T47D (cell line): ENCODE data around the gene MUC7.
"Not testable (repeated sequence)": the region's sequence is repeated elsewhere in the genome, so short reads cannot be mapped to it uniquely, and the experiment has no call there.

ENCODE experiments used
- DNase-seq, 2 experiments: peaks; one replicate each; pipeline versions ENCODE4 v3.0.0 to v3.0.0-alpha.2; 2011 to 2012; ENCODE audit warnings: low read depth in 1 of 2, low spot score in 1 of 2
- JUND ChIP-seq: IDR thresholded peaks from 2 replicates; pipeline ENCODE4 v1.6.1; 2012; ENCODE audit warnings: low read depth
- in situ Hi-C: cut with HindIII; loops from 2 replicates; pipeline ENCODE4 v1.10.0; 2016; ENCODE audit warnings: low sequenced_read_pairs, low pct_unique_long_range_greater_than_20kb

The MUC7 gene

DNA sequence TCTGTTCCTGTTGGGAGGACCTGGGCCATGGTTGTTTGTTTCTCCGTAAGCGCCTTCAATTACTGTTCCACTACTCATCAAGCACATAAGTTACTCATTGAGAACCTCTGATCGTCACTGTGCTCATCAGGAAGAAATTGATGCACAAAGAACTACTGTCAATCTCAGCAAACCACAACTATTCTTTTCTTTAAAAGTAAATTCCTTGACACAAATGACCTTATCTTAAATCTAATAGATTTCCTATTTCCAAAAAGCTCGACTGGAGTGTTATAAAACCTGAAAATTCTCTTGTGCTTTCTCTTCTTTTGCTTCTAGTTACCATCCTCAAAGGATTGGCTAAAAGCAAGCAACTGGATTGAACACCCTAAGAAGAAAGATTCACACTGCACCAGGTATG, at the start of gene MUC7:
TSS of gene MUC7 (plus strand) at position 301 of the 400 bp plus-strand sequence. CDS start 1,825 bp downstream, outside the sequence.
- no peak for TF ChIP-seq JUND
- DNase-seq = no peak
- in situ Hi-C loops = no loop called here

DNA sequence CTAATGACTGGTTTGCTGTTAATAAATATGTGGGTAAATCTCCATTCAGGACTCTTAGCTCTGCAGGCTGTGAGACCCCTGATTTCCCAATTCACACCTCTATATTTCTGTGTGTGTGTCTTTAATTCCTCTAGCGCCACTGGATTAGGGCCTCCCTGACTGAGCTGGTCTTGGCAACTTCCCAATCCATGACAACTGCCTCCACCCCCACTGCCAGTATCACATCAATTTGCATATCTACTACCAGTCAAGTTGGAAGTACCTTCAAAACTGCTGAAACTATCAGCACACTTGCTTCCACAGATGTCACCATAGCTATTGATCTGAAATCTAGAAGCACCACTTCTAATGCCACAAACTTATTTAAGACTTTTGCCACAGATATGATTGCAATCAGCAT, 46.7 kb upstream of the MUC7 start:
- no peak for TF ChIP-seq JUND
- in situ Hi-C loops = no loop called here
- no peak for DNase-seq

DNA sequence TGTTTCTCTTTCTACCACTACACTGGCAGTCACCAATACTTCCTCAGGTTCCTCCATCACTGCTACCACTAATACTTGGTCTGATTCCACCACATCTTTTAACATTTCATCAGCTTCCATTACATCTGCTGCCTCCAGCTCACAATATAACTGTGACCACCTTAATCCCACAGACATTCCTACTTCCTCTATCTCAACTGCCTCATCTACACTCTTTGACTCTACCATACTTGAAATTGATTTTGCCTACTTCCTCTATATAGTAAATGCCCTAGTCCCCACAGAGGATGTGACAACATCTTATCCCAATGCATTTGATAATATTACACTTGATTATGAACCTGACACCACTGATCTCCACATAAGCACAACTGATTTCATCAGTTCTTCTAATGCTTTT, 45.2 kb upstream of the MUC7 start:
- no peak for TF ChIP-seq JUND
- in situ Hi-C loops = no loop called here
- no peak for DNase-seq

GRCh38 chr4:70437197-70437596, 34.8 kb upstream of the MUC7 start:
- TF ChIP-seq JUND = no peak
- peak in 1 of 2 experiments; percentile 27 for DNase-seq
- in situ Hi-C loops = no loop called here

GRCh38 chr4:70442474-70442873, 29.5 kb upstream of the MUC7 start:
- in situ Hi-C loops = no loop called here
- DNase-seq = no peak
- TF ChIP-seq JUND = no peak

DNA sequence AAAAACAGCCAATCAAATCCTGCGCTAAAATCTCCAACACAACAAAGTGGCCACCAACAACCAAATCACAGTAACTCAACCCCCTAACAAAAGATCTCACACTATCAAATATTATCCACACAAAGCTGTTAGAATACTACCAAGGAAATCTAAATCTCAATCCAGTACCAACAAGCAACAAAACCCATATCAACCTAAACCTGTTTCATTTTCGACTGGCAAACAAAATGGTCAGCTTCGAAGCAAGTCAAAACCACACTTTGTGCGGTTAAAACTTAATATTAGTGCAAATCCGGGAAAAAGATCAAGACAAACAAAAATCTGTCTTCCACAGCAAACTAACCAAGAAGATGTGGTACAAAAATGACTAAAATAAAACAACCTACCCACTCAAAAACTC, 28.7 kb upstream of the MUC7 start:
- TF ChIP-seq JUND = no peak
- in situ Hi-C loops = no loop called here

DNA sequence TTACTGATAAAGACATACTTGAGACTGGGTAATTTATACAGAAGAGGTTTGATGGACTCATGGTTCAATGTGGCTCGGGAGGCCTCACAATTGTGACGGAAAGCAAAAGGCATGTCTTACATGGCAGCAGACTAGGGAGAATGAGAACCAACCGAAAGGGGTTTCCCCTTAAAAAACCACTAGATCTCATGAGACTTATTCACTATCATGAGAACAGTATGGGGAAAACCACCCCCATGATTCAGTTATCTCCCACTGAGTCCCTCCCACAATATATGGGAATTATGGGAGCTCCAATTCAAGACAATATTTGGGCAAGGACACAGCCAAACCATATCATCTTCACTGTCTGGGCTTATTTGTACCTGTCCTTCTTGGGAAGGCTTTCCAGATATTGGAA, 22.8 kb upstream of the MUC7 start:
- DNase-seq = no peak
- no peak for TF ChIP-seq JUND
- in situ Hi-C loops = no loop called here

More for the DNA sequence above, 28.7 kb upstream of the MUC7 start:
- no peak for DNase-seq

DNA sequence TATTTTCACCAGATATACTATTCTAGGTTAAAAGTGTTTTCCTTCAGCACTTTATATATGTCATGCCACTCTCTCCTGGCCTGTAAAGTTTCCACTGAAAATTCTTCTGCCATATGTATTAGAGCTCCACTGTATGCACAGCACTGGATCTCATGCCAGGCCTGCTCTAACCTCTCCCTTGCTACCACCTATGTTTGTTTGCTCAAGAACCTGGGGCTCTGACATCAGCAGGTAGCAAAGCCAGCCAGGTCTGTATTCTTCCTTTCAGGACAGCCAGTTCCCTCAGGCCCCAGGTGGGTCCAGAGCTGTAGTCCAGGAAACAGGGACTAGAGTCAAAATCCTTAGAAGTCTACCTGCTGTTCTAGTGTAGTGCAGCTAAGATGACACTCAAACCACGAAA, 19.1 kb upstream of the MUC7 start:
- in situ Hi-C loops = no loop called here
- peak in 1 of 2 experiments; percentile 36 for DNase-seq
- no peak for TF ChIP-seq JUND

GRCh38 chr4:70463335-70463734, 8.7 kb upstream of the MUC7 start:
- no peak for DNase-seq
- TF ChIP-seq JUND = no peak
- in situ Hi-C loops = no loop called here

DNA sequence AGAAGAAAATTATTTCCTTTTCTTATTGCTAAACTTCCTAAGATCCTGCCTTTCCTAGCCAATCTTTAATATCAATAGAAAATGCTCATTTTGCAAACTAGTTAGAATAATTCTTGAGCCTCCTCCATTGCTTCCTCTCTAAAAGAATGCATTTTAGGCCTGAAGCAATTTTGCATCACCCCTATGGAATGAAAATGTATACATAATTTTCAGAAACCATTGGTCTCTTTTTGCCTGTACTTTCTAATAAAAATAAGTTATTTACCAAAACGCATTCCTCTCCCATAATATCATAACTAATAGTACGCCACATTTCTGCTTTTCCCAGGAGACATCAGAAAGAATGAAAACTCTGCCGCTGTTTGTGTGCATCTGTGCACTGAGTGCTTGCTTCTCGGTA, 1.7 kb downstream of the MUC7 start:
- in situ Hi-C loops = no loop called here
- DNase-seq = no peak

DNA sequence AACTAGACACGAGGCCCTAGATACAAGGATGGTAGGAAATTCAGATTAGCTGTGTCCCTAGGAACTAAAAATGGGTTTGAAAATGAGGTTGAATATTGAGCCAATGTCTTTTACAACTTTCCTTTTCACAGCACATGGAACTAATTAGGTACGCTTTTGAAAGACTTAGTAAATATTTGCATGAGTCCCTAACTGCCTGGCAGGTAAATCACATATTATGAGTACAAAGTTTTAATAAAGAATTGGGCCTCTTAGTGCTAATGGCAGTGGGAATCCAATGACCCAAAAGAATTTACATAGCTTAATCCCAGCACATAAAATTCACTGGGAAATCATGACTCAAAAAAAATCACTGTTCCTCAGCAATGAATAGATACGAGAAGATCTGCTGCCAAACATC, 16.8 kb downstream of the MUC7 start:
- in situ Hi-C loops = no loop called here
- TF ChIP-seq JUND = no peak
- no peak for DNase-seq

More for the DNA sequence above, 1.7 kb downstream of the MUC7 start:
- no peak for TF ChIP-seq JUND

DNA sequence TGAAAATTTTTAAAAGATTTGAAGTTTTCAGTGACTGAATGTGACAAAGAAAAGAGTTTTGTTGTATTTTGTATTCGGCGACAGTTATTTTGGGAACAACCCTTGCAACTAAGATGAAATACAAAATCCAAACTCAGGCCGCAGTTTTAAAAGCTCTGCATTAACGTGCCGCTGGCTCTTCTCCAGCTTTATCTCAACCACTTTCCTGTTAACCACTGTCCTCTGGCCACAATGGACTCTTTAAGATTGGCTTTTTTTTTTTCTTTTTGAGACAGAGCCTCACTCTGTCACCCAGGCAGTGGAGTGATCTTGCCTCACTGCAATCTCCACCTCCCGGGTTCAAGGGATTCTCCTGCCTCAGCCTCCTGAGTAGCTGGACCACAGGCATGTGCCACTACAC, 24.2 kb downstream of the MUC7 start:
- TF ChIP-seq JUND = no peak
- no peak for DNase-seq
- in situ Hi-C loops = no loop called here

GRCh38 chr4:70501838-70502237, 29.8 kb downstream of the MUC7 start:
- in situ Hi-C loops, DNase-seq: not testable (repeated sequence)

DNA sequence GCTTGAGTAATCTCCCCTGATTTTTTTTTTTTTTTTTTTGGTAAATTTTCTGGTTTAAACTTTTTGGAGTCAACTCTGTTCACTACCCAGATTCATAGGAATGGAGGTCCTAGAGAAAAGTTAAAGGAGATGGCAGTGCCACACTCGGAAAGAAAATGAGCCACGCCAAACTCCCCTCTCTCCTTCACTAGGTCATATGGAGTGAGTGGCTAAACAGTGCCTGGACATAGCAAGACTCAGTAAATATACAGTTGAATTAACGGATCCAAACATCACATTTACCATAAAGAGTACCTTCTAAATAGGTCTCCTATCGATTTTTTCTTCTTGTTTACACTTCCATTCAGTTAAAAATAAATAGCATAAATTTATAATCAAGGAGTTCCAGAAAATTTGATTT, 32.7 kb downstream of the MUC7 start:
- TF ChIP-seq JUND = no peak
- in situ Hi-C loops = no loop called here
- DNase-seq = no peak

GRCh38 chr4:70505151-70505748, 33.3 kb downstream of the MUC7 start:
- TF ChIP-seq JUND = no peak
- DNase-seq = peak; percentile 2 to 59
- in situ Hi-C loops = no loop called here
